ENCODE measurements around the gene MIOS.
A peak's percentile ranks its signal among the peaks of the same experiment; 100 is the strongest.

MIOS gene

DNA sequence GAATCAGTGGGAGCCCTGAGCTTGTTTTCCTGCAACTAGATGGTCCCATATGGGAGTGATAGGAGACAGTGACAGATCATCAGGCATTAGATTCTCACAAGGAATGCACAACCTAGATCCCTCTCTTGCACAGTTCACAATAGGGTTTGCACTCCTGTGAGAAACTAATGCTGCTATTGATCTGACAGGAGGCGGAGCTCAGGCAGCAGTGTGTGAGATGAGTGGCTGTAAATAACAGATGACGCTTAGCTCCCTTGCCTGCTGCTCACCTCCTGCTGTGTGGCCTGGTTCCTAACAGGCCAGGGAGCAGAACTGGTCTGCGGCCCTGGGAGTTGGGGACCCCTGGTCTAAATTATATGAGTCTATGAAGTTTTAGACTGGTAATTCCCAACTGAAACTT, 3.9 kb downstream of the MIOS start:
- no peak overlapping the region for H2BK12ac ChIP-seq (ENCODE audit: low read length in 2 of 2)
- H3K4me2 ChIP-seq (ENCODE audit: low read length, poor library complexity, severe bottlenecking) = no peak overlapping the region
- H3K36me3 ChIP-seq (ENCODE audit: control insufficient read depth in 1 of 2, insufficient read depth in 2 of 2, low read depth in 1 of 2, low read length in 2 of 2) = peaks cover 2 to 13% of the 10 kb centered on the region in 2 experiments
- no peaks in the 10 kb centered on the region for H3K27me3 ChIP-seq (ENCODE audit: control insufficient read depth in 1 of 2, insufficient read depth in 1 of 2, low read length in 2 of 2)
- H2BK120ac ChIP-seq (ENCODE audit: low read depth, low read length) = no peak overlapping the region
- H4K8ac ChIP-seq (ENCODE audit: low read length) = no peak overlapping the region
- no peak overlapping the region for H2AFZ ChIP-seq (ENCODE audit: low read depth, low read length)
- H4K91ac ChIP-seq (ENCODE audit: low read length) = no peak overlapping the region
- H3K4ac ChIP-seq (ENCODE audit: low read depth in 1 of 2, low read length in 2 of 2) = no peak overlapping the region
- H2BK5ac ChIP-seq (ENCODE audit: low read depth, low read length, poor library complexity, severe bottlenecking) = no peak overlapping the region
- 97% methylated on average over 3 of the region's 3 CpGs for WGBS
- H3K23ac ChIP-seq (ENCODE audit: low read length in 2 of 2) = no peak overlapping the region
- no peak overlapping the region for H3K27ac ChIP-seq (ENCODE audit: low read length, poor library complexity, severe bottlenecking)
- peaks cover 8% of the 10 kb centered on the region for H3K4me1 ChIP-seq (ENCODE audit: control insufficient read depth, insufficient read depth, low read depth, low read length)
- no peak overlapping the region for H2BK15ac ChIP-seq (ENCODE audit: low read depth, poor library complexity, severe bottlenecking)
- no peak overlapping the region for H3K4me3 ChIP-seq (ENCODE audit: insufficient read depth in 1 of 2, low read depth in 1 of 2, low read length in 2 of 2)
- no peak overlapping the region for H3K14ac ChIP-seq (ENCODE audit: low read length in 2 of 2)
- no peaks in the 10 kb centered on the region for H3K9me3 ChIP-seq (ENCODE audit: control insufficient read depth, low read length)
- H3K9ac ChIP-seq (ENCODE audit: low read length) = no peak overlapping the region
- no peak overlapping the region for H2AK5ac ChIP-seq (ENCODE audit: low read length, severe bottlenecking)
- H3K79me1 ChIP-seq (replicated peaks; ENCODE audit: low read length, poor library complexity, severe bottlenecking) = peaks cover 12% of the 10 kb centered on the region
- DNase-seq = no peak
- peak overlapping the region in 1 of 2 experiments; percentile 23 for H3K18ac ChIP-seq (ENCODE audit: low read depth in 1 of 2, low read length in 2 of 2)

DNA sequence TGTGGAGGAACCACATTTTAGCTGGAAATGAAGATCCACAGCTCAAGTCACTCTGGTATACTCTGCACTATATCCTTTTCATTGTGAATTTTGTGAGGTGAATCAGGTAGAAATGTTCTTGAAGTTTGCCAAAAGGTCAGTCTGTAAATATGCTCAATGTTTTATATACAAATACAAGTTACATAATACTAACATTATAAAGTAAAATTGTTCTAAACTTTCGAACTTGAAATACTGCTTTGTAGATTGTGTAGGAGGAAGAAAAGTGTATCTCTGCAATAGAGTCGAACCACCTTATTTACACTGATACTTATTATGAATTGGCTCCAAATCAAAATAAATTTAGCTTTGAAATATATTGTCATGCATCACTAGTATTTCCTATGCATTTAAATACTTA, 7.0 kb downstream of the MIOS start:
- Histone ChIP-seq H2BK12ac (ENCODE audit: low read length in 2 of 2) (no peak overlapping the region), H4K8ac (ENCODE audit: low read length) (no peak overlapping the region), H3K14ac (ENCODE audit: low read length in 2 of 2) (no peak overlapping the region), H3K18ac (ENCODE audit: low read depth in 1 of 2, low read length in 2 of 2) (no peak overlapping the region), H3K4me3 (ENCODE audit: insufficient read depth in 1 of 2, low read depth in 1 of 2, low read length in 2 of 2) (no peak overlapping the region), H3K27me3 (ENCODE audit: control insufficient read depth in 1 of 2, insufficient read depth in 1 of 2, low read length in 2 of 2) (no peaks in the 10 kb centered on the region), H3K4me2 (ENCODE audit: low read length, poor library complexity, severe bottlenecking) (no peak overlapping the region), H2AFZ (ENCODE audit: low read depth, low read length) (no peak overlapping the region), H3K9ac (ENCODE audit: low read length) (no peak overlapping the region), H2AK5ac (ENCODE audit: low read length, severe bottlenecking) (no peak overlapping the region), H3K9me3 (ENCODE audit: control insufficient read depth, low read length) (no peaks in the 10 kb centered on the region), H3K36me3 (ENCODE audit: control insufficient read depth in 1 of 2, insufficient read depth in 2 of 2, low read depth in 1 of 2, low read length in 2 of 2) (peaks cover 2 to 17% of the 10 kb centered on the region in 2 experiments), H2BK15ac (ENCODE audit: low read depth, poor library complexity, severe bottlenecking) (no peak overlapping the region), H4K91ac (ENCODE audit: low read length) (no peak overlapping the region), H3K4ac (ENCODE audit: low read depth in 1 of 2, low read length in 2 of 2) (no peak overlapping the region), H3K79me1 (replicated peaks; ENCODE audit: low read length, poor library complexity, severe bottlenecking) (peaks cover 20% of the 10 kb centered on the region), H2BK120ac (ENCODE audit: low read depth, low read length) (no peak overlapping the region), H3K4me1 (ENCODE audit: control insufficient read depth, insufficient read depth, low read depth, low read length) (peaks cover 2% of the 10 kb centered on the region), H3K27ac (ENCODE audit: low read length, poor library complexity, severe bottlenecking) (no peak overlapping the region), H2BK5ac (ENCODE audit: low read depth, low read length, poor library complexity, severe bottlenecking) (no peak overlapping the region), H3K23ac (ENCODE audit: low read length in 2 of 2) (no peak overlapping the region)
- WGBS = no CpG with 5 or more reads among the region's 2 CpGs
- DNase-seq = no peak

DNA sequence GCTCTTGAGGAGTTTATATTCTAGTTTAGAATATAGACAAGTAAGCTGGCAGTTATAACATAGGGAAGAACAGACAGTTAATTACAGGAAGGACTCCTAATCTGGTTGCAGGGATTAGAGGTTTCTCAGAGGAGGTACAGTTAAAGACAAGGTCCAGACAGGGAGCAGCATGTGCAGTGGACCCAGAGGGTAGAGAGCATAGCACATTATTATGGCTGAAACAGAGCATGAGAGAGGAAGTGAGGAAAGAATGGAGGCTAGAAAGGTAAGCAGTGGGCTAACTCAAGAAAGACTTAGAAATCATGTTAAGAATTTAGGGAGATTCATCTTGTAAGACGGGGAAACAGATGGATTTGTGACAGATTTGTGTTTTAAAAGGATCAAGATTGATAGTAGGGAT, 9.7 kb downstream of the MIOS start:
- H3K27ac ChIP-seq (ENCODE audit: low read length, poor library complexity, severe bottlenecking) = no peak overlapping the region

DNA sequence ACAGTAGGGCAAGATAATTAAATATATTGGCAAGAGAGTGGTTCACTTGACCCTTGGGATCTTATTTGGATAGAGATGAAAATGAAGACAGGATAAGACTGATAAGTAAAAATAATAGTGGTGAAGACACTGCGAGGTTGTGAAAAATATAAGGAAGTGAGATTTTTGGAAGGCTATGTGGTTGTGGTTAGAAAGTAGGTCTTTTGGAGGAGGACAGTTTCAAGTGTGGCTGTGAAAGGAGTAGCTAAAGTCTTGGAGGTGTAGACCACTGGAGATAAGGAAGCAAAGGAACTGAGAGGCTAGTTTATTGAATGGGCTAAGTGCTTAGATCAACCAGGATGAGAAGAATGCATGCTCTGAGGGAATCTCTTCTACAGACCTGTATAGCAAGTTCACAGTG, 11.2 kb downstream of the MIOS start:
- Histone ChIP-seq H2BK120ac (ENCODE audit: low read depth, low read length) (no peak overlapping the region), H3K79me1 (replicated peaks; ENCODE audit: low read length, poor library complexity, severe bottlenecking) (peaks cover 20% of the 10 kb centered on the region), H3K36me3 (ENCODE audit: control insufficient read depth in 1 of 2, insufficient read depth in 2 of 2, low read depth in 1 of 2, low read length in 2 of 2) (peaks cover 0 to 10% of the 10 kb centered on the region in 2 experiments), H3K27ac (ENCODE audit: low read length, poor library complexity, severe bottlenecking) (no peak overlapping the region), H2AFZ (ENCODE audit: low read depth, low read length) (no peak overlapping the region), H3K4me1 (ENCODE audit: control insufficient read depth, insufficient read depth, low read depth, low read length) (no peaks in the 10 kb centered on the region), H2BK12ac (ENCODE audit: low read length in 2 of 2) (no peak overlapping the region), H2AK5ac (ENCODE audit: low read length, severe bottlenecking) (no peak overlapping the region), H3K23ac (ENCODE audit: low read length in 2 of 2) (no peak overlapping the region), H3K4ac (ENCODE audit: low read depth in 1 of 2, low read length in 2 of 2) (no peak overlapping the region), H2BK5ac (ENCODE audit: low read depth, low read length, poor library complexity, severe bottlenecking) (no peak overlapping the region), H3K4me2 (ENCODE audit: low read length, poor library complexity, severe bottlenecking) (no peak overlapping the region), H3K18ac (ENCODE audit: low read depth in 1 of 2, low read length in 2 of 2) (no peak overlapping the region), H2BK15ac (ENCODE audit: low read depth, poor library complexity, severe bottlenecking) (no peak overlapping the region), H3K9me3 (ENCODE audit: control insufficient read depth, low read length) (no peaks in the 10 kb centered on the region), H4K91ac (ENCODE audit: low read length) (no peak overlapping the region), H3K9ac (ENCODE audit: low read length) (no peak overlapping the region), H3K27me3 (ENCODE audit: control insufficient read depth in 1 of 2, insufficient read depth in 1 of 2, low read length in 2 of 2) (no peaks in the 10 kb centered on the region), H3K14ac (ENCODE audit: low read length in 2 of 2) (no peak overlapping the region), H3K4me3 (ENCODE audit: insufficient read depth in 1 of 2, low read depth in 1 of 2, low read length in 2 of 2) (no peak overlapping the region), H4K8ac (ENCODE audit: low read length) (no peak overlapping the region)
- WGBS = 93% methylated on average over 1 of the region's 1 CpG
- no peak for DNase-seq

More for the DNA sequence above, 9.7 kb downstream of the MIOS start:
- peaks cover 0 to 17% of the 10 kb centered on the region in 2 experiments for H3K36me3 ChIP-seq (ENCODE audit: control insufficient read depth in 1 of 2, insufficient read depth in 2 of 2, low read depth in 1 of 2, low read length in 2 of 2)
- H2BK120ac ChIP-seq (ENCODE audit: low read depth, low read length) = no peak overlapping the region
- no peak overlapping the region for H2AFZ ChIP-seq (ENCODE audit: low read depth, low read length)
- H4K8ac ChIP-seq (ENCODE audit: low read length) = no peak overlapping the region
- H3K27me3 ChIP-seq (ENCODE audit: control insufficient read depth in 1 of 2, insufficient read depth in 1 of 2, low read length in 2 of 2) = no peaks in the 10 kb centered on the region
- H3K4me3 ChIP-seq (ENCODE audit: insufficient read depth in 1 of 2, low read depth in 1 of 2, low read length in 2 of 2) = no peak overlapping the region
- no peak overlapping the region for H3K14ac ChIP-seq (ENCODE audit: low read length in 2 of 2)
- WGBS = 95% methylated on average over 1 of the region's 1 CpG
- peaks cover 21% of the 10 kb centered on the region for H3K79me1 ChIP-seq (replicated peaks; ENCODE audit: low read length, poor library complexity, severe bottlenecking)
- no peak overlapping the region for H3K9ac ChIP-seq (ENCODE audit: low read length)
- H4K91ac ChIP-seq (ENCODE audit: low read length) = no peak overlapping the region
- H3K18ac ChIP-seq (ENCODE audit: low read depth in 1 of 2, low read length in 2 of 2) = no peak overlapping the region
- H3K4ac ChIP-seq (ENCODE audit: low read depth in 1 of 2, low read length in 2 of 2) = no peak overlapping the region
- no peaks in the 10 kb centered on the region for H3K9me3 ChIP-seq (ENCODE audit: control insufficient read depth, low read length)
- no peaks in the 10 kb centered on the region for H3K4me1 ChIP-seq (ENCODE audit: control insufficient read depth, insufficient read depth, low read depth, low read length)
- no peak overlapping the region for H2BK15ac ChIP-seq (ENCODE audit: low read depth, poor library complexity, severe bottlenecking)
- no peak overlapping the region for H2BK12ac ChIP-seq (ENCODE audit: low read length in 2 of 2)
- no peak overlapping the region for H2AK5ac ChIP-seq (ENCODE audit: low read length, severe bottlenecking)
- H3K4me2 ChIP-seq (ENCODE audit: low read length, poor library complexity, severe bottlenecking) = no peak overlapping the region
- no peak overlapping the region for H2BK5ac ChIP-seq (ENCODE audit: low read depth, low read length, poor library complexity, severe bottlenecking)
- no peak overlapping the region for H3K23ac ChIP-seq (ENCODE audit: low read length in 2 of 2)
- no peak for DNase-seq

Measured in mesenchymal stem cell (in vitro differentiated cells and primary cell).